ENCODE results near the gene DKKL1.

DKKL1 gene

DNA sequence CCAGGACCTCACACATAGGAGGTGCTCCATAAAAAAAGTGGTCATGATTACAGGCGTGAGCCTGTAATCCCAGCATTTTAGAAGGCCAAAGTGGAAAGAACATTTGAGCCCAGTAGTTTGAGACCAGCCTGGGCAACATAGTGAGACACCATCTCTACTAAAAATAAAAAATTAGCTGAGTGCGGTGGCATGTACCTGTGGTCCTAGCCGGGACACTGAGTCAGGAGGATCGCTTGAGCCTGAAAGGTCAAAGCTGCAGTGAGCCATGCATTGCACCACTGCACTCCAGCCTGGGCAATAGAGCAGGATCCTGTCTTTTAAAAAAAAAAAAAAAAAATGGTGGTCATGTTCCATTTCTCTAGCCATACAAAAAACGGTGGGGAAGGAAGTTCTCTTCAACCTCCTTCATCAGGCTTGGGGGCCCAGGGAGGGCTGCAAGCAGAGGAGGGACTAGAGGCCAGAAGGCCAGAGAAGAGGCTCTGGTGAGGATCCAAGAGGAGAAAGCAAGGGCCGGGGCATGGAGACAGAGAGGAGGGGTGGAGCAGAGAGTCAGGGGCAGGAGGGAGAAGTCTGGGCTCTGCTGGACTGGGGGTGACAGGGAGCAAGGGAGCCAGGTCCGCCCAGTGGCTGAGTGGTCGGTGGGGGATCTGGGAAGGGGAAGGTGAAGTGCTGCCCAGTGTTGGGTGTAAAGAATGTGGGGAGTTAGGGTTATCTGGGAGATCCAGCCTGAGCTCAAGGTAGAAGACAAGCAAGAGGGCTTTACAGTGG is 33.2 kb downstream of the DKKL1 start:
- Histone ChIP-seq H3K36me3 (no peaks in the 10 kb centered on the region), H3K9me3 (no peaks in the 10 kb centered on the region), H3K4me1 (ENCODE audit: control insufficient read depth in 1 of 2, insufficient read depth in 1 of 2, low read depth in 1 of 2, low read length in 1 of 2) (no peaks in the 10 kb centered on the region), H3K27me3 (peaks cover 23% of the 10 kb centered on the region), H3K4me3 (ENCODE audit: low read depth in 1 of 2, low read length in 1 of 2) (no peak overlapping the region), H3K27ac (no peak overlapping the region)
- TF ChIP-seq, protein P1, sequence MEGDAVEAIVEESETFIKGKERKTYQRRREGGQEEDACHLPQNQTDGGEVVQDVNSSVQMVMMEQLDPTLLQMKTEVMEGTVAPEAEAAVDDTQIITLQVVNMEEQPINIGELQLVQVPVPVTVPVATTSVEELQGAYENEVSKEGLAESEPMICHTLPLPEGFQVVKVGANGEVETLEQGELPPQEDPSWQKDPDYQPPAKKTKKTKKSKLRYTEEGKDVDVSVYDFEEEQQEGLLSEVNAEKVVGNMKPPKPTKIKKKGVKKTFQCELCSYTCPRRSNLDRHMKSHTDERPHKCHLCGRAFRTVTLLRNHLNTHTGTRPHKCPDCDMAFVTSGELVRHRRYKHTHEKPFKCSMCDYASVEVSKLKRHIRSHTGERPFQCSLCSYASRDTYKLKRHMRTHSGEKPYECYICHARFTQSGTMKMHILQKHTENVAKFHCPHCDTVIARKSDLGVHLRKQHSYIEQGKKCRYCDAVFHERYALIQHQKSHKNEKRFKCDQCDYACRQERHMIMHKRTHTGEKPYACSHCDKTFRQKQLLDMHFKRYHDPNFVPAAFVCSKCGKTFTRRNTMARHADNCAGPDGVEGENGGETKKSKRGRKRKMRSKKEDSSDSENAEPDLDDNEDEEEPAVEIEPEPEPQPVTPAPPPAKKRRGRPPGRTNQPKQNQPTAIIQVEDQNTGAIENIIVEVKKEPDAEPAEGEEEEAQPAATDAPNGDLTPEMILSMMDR (IDR thresholded peaks at IDR 0.05), result no peak

DNA sequence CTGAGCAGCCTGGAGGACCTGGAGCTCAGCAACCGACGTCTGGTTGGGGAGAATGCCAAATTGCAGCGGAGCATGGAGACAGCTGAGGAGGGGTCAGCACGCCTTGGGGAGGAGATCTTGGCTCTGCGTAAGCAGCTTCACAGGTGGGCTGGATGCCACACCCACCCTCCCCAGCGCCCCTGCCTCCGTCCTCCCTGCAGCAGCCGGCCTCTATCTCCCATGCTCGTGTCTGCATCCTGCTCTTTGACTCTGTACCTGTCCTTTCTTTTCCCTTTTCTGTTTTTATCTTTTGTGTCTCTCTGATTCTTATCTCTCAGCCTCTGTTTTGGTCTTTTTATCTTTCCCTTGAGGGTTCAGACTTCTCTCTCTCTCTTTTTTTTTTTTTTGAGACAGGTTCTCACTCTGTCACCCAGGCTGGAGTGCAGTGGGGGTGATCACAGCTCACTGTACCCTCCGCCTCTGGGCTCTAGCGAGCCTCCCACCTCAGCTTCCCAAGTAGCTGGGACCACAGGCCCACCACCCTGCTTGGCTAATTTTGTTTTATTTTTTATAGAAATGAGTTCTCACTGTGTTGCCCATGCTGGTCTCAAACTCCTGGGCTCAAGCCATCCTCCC is 34.4 kb downstream of the DKKL1 start:
- no peak overlapping the region for H3K27ac ChIP-seq
- H3K4me1 ChIP-seq (ENCODE audit: control insufficient read depth in 1 of 2, insufficient read depth in 1 of 2, low read depth in 1 of 2, low read length in 1 of 2), result no peaks in the 10 kb centered on the region
- H3K36me3 ChIP-seq, result no peaks in the 10 kb centered on the region
- H3K4me3 ChIP-seq (ENCODE audit: low read depth in 1 of 2, low read length in 1 of 2), result no peak overlapping the region
- TF ChIP-seq, protein P1 (IDR thresholded peaks at IDR 0.05), result no peak
- no peaks in the 10 kb centered on the region for H3K9me3 ChIP-seq
- peaks cover 13% of the 10 kb centered on the region for H3K27me3 ChIP-seq

DNA sequence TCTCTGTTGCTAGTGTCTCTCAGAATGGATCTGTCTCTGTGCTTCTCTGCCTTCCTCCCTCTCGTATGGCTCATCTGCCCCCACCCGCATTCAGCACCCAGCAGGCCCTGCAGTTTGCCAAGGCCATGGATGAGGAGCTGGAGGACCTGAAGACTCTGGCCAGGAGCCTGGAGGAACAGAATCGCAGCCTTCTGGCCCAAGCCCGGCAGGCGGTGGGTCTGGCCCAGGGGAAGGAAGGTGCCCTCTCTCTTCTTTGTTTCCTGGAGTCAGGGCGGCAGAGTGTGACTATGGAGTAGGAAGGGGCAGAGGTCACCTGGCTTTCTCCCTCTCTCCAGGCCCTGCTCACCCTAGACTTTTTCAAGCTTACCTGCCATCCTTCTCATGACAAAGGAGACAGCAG is 35.3 kb downstream of the DKKL1 start:
- H3K27ac ChIP-seq, result no peak overlapping the region

DNA sequence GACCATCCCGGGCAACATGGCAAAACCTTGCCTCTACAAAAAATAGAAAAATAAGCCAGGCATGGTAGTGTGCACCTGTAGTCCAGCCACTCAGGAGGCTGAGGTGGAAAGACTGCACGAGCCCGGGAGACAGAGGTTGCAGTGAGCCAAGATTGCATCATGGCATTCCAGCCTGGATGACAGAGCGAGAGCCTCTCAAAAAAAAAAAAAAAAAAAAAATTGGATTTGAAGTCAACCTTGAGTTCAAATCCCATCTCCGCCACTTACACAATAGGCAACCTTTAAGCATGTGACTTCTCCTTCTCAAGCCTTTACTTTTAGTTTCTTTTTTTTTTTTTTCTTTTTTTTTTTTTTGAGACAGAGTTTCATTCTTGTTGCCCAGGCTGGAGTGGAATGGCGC is 36.4 kb downstream of the DKKL1 start:
- TF ChIP-seq, protein P1 (IDR thresholded peaks at IDR 0.05), result no peak
- no peaks in the 10 kb centered on the region for H3K4me1 ChIP-seq (ENCODE audit: control insufficient read depth in 1 of 2, insufficient read depth in 1 of 2, low read depth in 1 of 2, low read length in 1 of 2)
- no peaks in the 10 kb centered on the region for H3K36me3 ChIP-seq
- no peak overlapping the region for H3K4me3 ChIP-seq (ENCODE audit: low read depth in 1 of 2, low read length in 1 of 2)
- H3K27ac ChIP-seq, result no peak overlapping the region
- H3K27me3 ChIP-seq, result no peaks in the 10 kb centered on the region
- H3K9me3 ChIP-seq, result no peaks in the 10 kb centered on the region

More for the DNA sequence above, 35.3 kb downstream of the DKKL1 start:
- Histone ChIP-seq H3K4me1 (ENCODE audit: control insufficient read depth in 1 of 2, insufficient read depth in 1 of 2, low read depth in 1 of 2, low read length in 1 of 2) (no peaks in the 10 kb centered on the region), H3K4me3 (ENCODE audit: low read depth in 1 of 2, low read length in 1 of 2) (no peak overlapping the region), H3K27me3 (peaks cover 6% of the 10 kb centered on the region), H3K36me3 (no peaks in the 10 kb centered on the region), H3K9me3 (no peaks in the 10 kb centered on the region)
- TF ChIP-seq, protein P1 (IDR thresholded peaks at IDR 0.05), result no peak

DNA sequence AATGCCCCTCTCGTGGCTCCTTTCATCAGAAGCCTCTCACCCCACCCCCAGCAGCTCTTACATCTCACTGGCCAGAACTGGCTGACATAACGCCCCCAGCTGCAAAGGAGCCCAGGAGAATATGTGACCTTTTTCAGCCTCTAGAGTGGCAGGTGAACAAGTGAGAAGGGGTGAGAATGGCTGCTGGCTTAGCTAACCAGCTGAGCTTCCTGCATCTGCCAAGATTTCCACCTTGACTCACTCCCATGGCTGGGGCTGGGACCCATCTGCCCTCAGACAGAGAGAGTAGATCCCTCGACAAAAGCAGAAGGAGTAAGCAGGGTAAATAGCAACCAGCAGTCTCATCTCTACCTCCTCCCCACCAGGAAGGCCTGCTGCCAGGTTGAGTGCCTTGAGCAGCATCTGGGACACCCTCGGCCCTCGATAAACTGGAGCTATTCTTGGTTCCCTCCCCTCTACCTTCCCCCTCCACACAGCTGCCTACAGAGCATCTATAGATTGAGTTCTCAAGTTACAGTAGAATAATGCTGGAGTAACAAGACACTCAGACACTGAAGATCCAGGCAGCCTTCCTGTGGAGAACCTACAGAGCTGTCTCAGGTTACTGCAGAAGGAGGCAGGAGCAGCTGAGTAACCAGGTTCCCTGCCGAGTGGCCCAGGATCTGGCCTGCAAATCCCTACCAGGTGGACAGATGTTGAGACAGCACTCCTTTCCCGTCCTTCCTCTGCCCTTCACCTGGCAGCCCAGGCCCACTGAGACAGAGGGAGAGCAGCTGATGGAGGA is 39.9 kb downstream of the DKKL1 start:
- H3K4me3 ChIP-seq (ENCODE audit: low read depth in 1 of 2, low read length in 1 of 2), result no peak overlapping the region
- no peaks in the 10 kb centered on the region for H3K9me3 ChIP-seq
- no peaks in the 10 kb centered on the region for H3K27me3 ChIP-seq
- TF ChIP-seq, protein P1 (IDR thresholded peaks at IDR 0.05), result no peak
- H3K27ac ChIP-seq, result no peak overlapping the region
- H3K36me3 ChIP-seq, result no peaks in the 10 kb centered on the region
- no peaks in the 10 kb centered on the region for H3K4me1 ChIP-seq (ENCODE audit: control insufficient read depth in 1 of 2, insufficient read depth in 1 of 2, low read depth in 1 of 2, low read length in 1 of 2)
